Measurements from ENCODE around the gene ADH1C.

GRCh38 chr4:99383399-99383798 is 30.9 kb upstream of the ADH1C start:
- TF ChIP-seq, protein P1, sequence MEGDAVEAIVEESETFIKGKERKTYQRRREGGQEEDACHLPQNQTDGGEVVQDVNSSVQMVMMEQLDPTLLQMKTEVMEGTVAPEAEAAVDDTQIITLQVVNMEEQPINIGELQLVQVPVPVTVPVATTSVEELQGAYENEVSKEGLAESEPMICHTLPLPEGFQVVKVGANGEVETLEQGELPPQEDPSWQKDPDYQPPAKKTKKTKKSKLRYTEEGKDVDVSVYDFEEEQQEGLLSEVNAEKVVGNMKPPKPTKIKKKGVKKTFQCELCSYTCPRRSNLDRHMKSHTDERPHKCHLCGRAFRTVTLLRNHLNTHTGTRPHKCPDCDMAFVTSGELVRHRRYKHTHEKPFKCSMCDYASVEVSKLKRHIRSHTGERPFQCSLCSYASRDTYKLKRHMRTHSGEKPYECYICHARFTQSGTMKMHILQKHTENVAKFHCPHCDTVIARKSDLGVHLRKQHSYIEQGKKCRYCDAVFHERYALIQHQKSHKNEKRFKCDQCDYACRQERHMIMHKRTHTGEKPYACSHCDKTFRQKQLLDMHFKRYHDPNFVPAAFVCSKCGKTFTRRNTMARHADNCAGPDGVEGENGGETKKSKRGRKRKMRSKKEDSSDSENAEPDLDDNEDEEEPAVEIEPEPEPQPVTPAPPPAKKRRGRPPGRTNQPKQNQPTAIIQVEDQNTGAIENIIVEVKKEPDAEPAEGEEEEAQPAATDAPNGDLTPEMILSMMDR (IDR thresholded peaks at IDR 0.05) = no peak
- TF ChIP-seq POLR2A (IDR thresholded peaks at IDR 0.05) (no peak), EP300 (IDR thresholded peaks at IDR 0.05) (no peak), POLR2AphosphoS5 (IDR thresholded peaks at IDR 0.05) (no peak)
